ENCODE measurements around the gene CNTNAP3. TPM values are rescaled to one million over a fixed set of nuclear protein-coding genes. Genes with fewer than 3 reads are reported as not detected.

CNTNAP3 gene
- total RNA-seq (2022; extraction: Qiagen RNA extraction; ENCODE audit: low read depth): 7.5 to 11.7 TPM (median 10.3 TPM) in 5 replicates

GRCh38 chr9:39287980-39288379 lies at the start of gene CNTNAP3:
CNTNAP3 (minus strand) TSS chr9:39288167; CDS start chr9:39288064, 103 bp downstream.

Other genes starting within 250 kb of the CNTNAP3 start
- gene SPATA31A1, start 67.5 kb upstream of the CNTNAP3 start, total RNA-seq (2022; extraction: Qiagen RNA extraction; ENCODE audit: low read depth): not detected in 5 replicates

All from A549 treated with GW870086 at 1 μM for 4 hours (cell line).